CD4-positive, alpha-beta T cell treated with Interleukin-2 at 100 ng/mL for 4 hours (primary cell): Measurements from ENCODE around the gene EVA1C.
"Not testable (repeated sequence)": the region's sequence is repeated elsewhere in the genome, so short reads cannot be mapped to it uniquely, and the experiment has no call there.

Experiments used
- DNase-seq: peaks from one replicate; pipeline ENCODE4 v3.0.0-alpha.2; 2020; ENCODE audit warnings: low spot score

The EVA1C gene

GRCh38 chr21:32412162-32413014, at the start of gene EVA1C:
Gene EVA1C (plus strand): TSS chr21:32412706. CDS start chr21:32412854, 148 bp downstream.
- peak; percentile 76 for DNase-seq

- no peak for DNase-seq
Observed at GRCh38 chr21:32364387-32364786, 48.1 kb upstream of the EVA1C start.

- no peak for DNase-seq
Observed at GRCh38 chr21:32364796-32365195, 47.7 kb upstream of the EVA1C start.

GRCh38 chr21:32366191-32366590, 46.3 kb upstream of the EVA1C start:
- DNase-seq: no peak

GRCh38 chr21:32367158-32367557, 45.3 kb upstream of the EVA1C start:
- no peak for DNase-seq

GRCh38 chr21:32368386-32368785, 44.1 kb upstream of the EVA1C start:
- DNase-seq: no peak

- not testable (repeated sequence) for DNase-seq
Observed at GRCh38 chr21:32368961-32369360, 43.5 kb upstream of the EVA1C start.

GRCh38 chr21:32370998-32371766, 41.3 kb upstream of the EVA1C start:
- no peak for DNase-seq

GRCh38 chr21:32371913-32372314, 40.6 kb upstream of the EVA1C start:
- no peak for DNase-seq

GRCh38 chr21:32372755-32373154, 39.8 kb upstream of the EVA1C start:
- no peak for DNase-seq

- no peak for DNase-seq
Observed at GRCh38 chr21:32377506-32377905, 35.0 kb upstream of the EVA1C start.

- DNase-seq: no peak
Observed at GRCh38 chr21:32377991-32378390, 34.5 kb upstream of the EVA1C start.

- DNase-seq: no peak
Observed at GRCh38 chr21:32378956-32379355, 33.5 kb upstream of the EVA1C start.

- DNase-seq: no peak
Observed at GRCh38 chr21:32380940-32381339, 31.6 kb upstream of the EVA1C start.

- no peak for DNase-seq
Observed at GRCh38 chr21:32381571-32381970, 30.9 kb upstream of the EVA1C start.

- DNase-seq: no peak
Observed at GRCh38 chr21:32382108-32382644, 30.3 kb upstream of the EVA1C start.

- DNase-seq: no peak
Observed at GRCh38 chr21:32383812-32384211, 28.7 kb upstream of the EVA1C start.

- DNase-seq: no peak
Observed at GRCh38 chr21:32386195-32386870, 26.2 kb upstream of the EVA1C start.

GRCh38 chr21:32387151-32387550, 25.4 kb upstream of the EVA1C start:
- no peak for DNase-seq

- no peak for DNase-seq
Observed at GRCh38 chr21:32388306-32388705, 24.2 kb upstream of the EVA1C start.

GRCh38 chr21:32389337-32390015, 23.0 kb upstream of the EVA1C start:
- DNase-seq: no peak
